CD14-positive monocyte (primary cell): ENCODE measurements around the gene ADORA2A. TPM values are rescaled to one million over a fixed set of nuclear protein-coding genes. Genes with fewer than 3 reads are reported as not detected.

ENCODE experiments used
- DNase-seq, 3 donors: peaks; one replicate each; pipeline ENCODE4 v3.0.0-alpha.2; 2011 to 2022
- H2AFZ ChIP-seq: 2 replicates; pipeline ENCODE4 v1.6.0; 2012; ENCODE audit warnings: mild to moderate bottlenecking, low read depth, low read length, inconsistent platforms; ENCODE audit not compliant: insufficient read depth, poor library complexity, severe bottlenecking
- H3K27ac ChIP-seq, 2 donors: 1 replicate in 1 of 2; 2 replicates in 1 of 2; pipeline ENCODE4 v1.5.1; 2012 to 2013; ENCODE audit warnings: low read length in 2 of 2, control low read depth in 1 of 2, inconsistent platforms in 1 of 2, low read depth in 1 of 2, mild to moderate bottlenecking in 1 of 2
- H3K27me3 ChIP-seq, 2 donors: one replicate each; pipeline versions ENCODE4 v1.6.0 to v1.6.1; 2011 to 2013; ENCODE audit warnings: low read length in 2 of 2; ENCODE audit not compliant: control insufficient read depth in 2 of 2, insufficient read depth in 2 of 2
- H3K36me3 ChIP-seq, 2 donors: replicated peaks in 1 of 2; 1 replicate in 1 of 2; 2 replicates in 1 of 2; pipeline versions ENCODE4 v1.5.1 to v1.6.1; 2012 to 2013; ENCODE audit warnings: low read length in 2 of 2, control low read depth in 1 of 2, inconsistent platforms in 1 of 2, mild to moderate bottlenecking in 1 of 2; ENCODE audit not compliant: insufficient read depth in 2 of 2, control insufficient read depth in 1 of 2
- H3K4me1 ChIP-seq, 2 donors: 1 replicate in 1 of 2; 2 replicates in 1 of 2; pipeline versions ENCODE4 v1.5.1 to v1.6.1; 2012 to 2013; ENCODE audit warnings: low read length in 2 of 2, control low read depth in 1 of 2, inconsistent platforms in 1 of 2, mild to moderate bottlenecking in 1 of 2, moderate library complexity in 1 of 2; ENCODE audit not compliant: insufficient read depth in 2 of 2, control insufficient read depth in 1 of 2
- H3K4me2 ChIP-seq: replicated peaks from 2 replicates; pipeline ENCODE3; 2012; ENCODE audit warnings: low read length, moderate library complexity, mild to moderate bottlenecking; ENCODE audit not compliant: poor library complexity, severe bottlenecking; ENCODE audit errors: extremely low read depth
- H3K4me3 ChIP-seq, 3 experiments: fragments of 200-600 bp in 1 of 3; sonication (generic) in 1 of 3; replicated peaks in 1 of 3; 1 replicate in 2 of 3; 2 replicates in 1 of 3; pipeline ENCODE4 v1.5.1; 2011 to 2013; ENCODE audit warnings: low read length in 3 of 3, mild to moderate bottlenecking in 3 of 3, control low read depth in 2 of 3, low read depth in 2 of 3, inconsistent platforms in 1 of 3, moderate library complexity in 1 of 3
- H3K79me2 ChIP-seq: 2 replicates; pipeline ENCODE4 v1.6.0; 2012; ENCODE audit warnings: mild to moderate bottlenecking, control low read depth, inconsistent platforms, low read length, moderate library complexity; ENCODE audit not compliant: insufficient read depth
- H3K9ac ChIP-seq: 2 replicates; pipeline ENCODE4 v1.6.0; 2017; ENCODE audit warnings: low read length, mild to moderate bottlenecking; ENCODE audit not compliant: insufficient read depth, poor library complexity, severe bottlenecking
- H3K9me3 ChIP-seq, 2 donors: replicated peaks in 1 of 2; 1 replicate in 1 of 2; 2 replicates in 1 of 2; pipeline versions ENCODE4 v1.5.1 to v1.6.1; 2012 to 2013; ENCODE audit warnings: low read length in 2 of 2, control low read depth in 1 of 2; ENCODE audit not compliant: control insufficient read depth in 1 of 2, insufficient read depth in 1 of 2
- H4K20me1 ChIP-seq: 2 replicates; pipeline ENCODE4 v1.6.0; 2012; ENCODE audit warnings: mild to moderate bottlenecking, low read length, control low read depth, moderate library complexity; ENCODE audit not compliant: insufficient read depth
- H3K27ac Mint-ChIP-seq, 7 donors: one replicate each; pipeline ENCODE4 v1.8.0; 2020; ENCODE audit warnings: mild to moderate bottlenecking in 7 of 7, mixed read lengths in 7 of 7, moderate library complexity in 6 of 7, inconsistent platforms in 2 of 7
- H3K27me3 Mint-ChIP-seq, 3 donors: one replicate each; pipeline ENCODE4 v1.8.0; 2021 to 2022; ENCODE audit warnings: low read depth in 3 of 3, mild to moderate bottlenecking in 3 of 3, mixed read lengths in 3 of 3, moderate library complexity in 3 of 3, inconsistent platforms in 1 of 3
- H3K36me3 Mint-ChIP-seq, 2 donors: one replicate each; pipeline ENCODE4 v1.8.0; 2020; ENCODE audit warnings: mixed read lengths in 2 of 2, inconsistent platforms in 1 of 2, mild to moderate bottlenecking in 1 of 2
- H3K4me1 Mint-ChIP-seq: one replicate; pipeline ENCODE4 v1.8.0; 2020; ENCODE audit warnings: mild to moderate bottlenecking, mixed read lengths
- H3K4me3 Mint-ChIP-seq, 2 donors: one replicate each; pipeline ENCODE4 v1.8.0; 2020; ENCODE audit warnings: mild to moderate bottlenecking in 2 of 2, mixed read lengths in 2 of 2, moderate library complexity in 1 of 2
- H3K9me3 Mint-ChIP-seq, 7 donors: one replicate each; pipeline ENCODE4 v1.8.0; 2020 to 2022; ENCODE audit warnings: mixed read lengths in 7 of 7, mild to moderate bottlenecking in 6 of 7, moderate library complexity in 6 of 7, inconsistent platforms in 2 of 7
- CTCF ChIP-seq: fragments of 200-600 bp; IDR thresholded peaks from one replicate; pipeline ENCODE4 v1.8.0; 2022; ENCODE audit warnings: antibody characterized with exemption, mild to moderate bottlenecking
- WGBS: methylation state at CpG from one replicate; pipeline ENCODE4 v1.1.5; 2013; ENCODE audit warnings: missing lambda C conversion rate; ENCODE audit not compliant: insufficient coverage; 5-methylcytosine and 5-hydroxymethylcytosine counted together
- intact Hi-C, 2 donors: fragments of 100-400 bp; cut with micrococcal nuclease; formaldehyde crosslinking; loops; one replicate each; pipeline versions ENCODE4 v1.15.0 to v1.15.1; 2023
- polyA plus RNA-seq, 3 donors: library from polyadenylated mRNA; depleted of rRNA in 1 of 3; unstranded in 2 of 3; stranded (reverse) in 1 of 3; fragments of 300-500 nt in 2 of 3; fragments of >200 nt in 1 of 3; fragmentation: Illumina TruSeq in 2 of 3; gene quantifications; 1 replicate in 2 of 3; 2 replicates in 1 of 3; pipeline ENCODE4 v1.2.3, GENCODE V29; 2012 to 2021

The ADORA2A gene
- polyA plus RNA-seq, 3 donors = 5.8 to 10.2 (median 6.5) TPM

GRCh38 chr22:24432059-24432853 is 4.9 kb downstream of the ADORA2A start:
- no peak for TF ChIP-seq CTCF
- peaks cover 2 to 5% (median 3%) of the 10 kb centered on the region in 3 donors for H3K27me3 Mint-ChIP-seq
- no peaks in the 10 kb centered on the region for H3K9me3 Mint-ChIP-seq
- Histone ChIP-seq H3K27me3 (no peaks in the 10 kb centered on the region), H3K4me3 (no peak overlapping the region), H3K9me3 (no peaks in the 10 kb centered on the region), H4K20me1 (no peaks in the 10 kb centered on the region), H3K4me2 (no peak overlapping the region), H3K36me3 (peaks cover 0 to 11% of the 10 kb centered on the region in 2 donors), H3K27ac (peak overlapping the region in 1 of 2 donors; percentile 99), H3K9ac (no peak overlapping the region), H3K4me1 (peaks cover 86 to 100% of the 10 kb centered on the region in 2 donors), H3K79me2 (peaks cover 84% of the 10 kb centered on the region), H2AFZ (no peak overlapping the region)
- no peak for DNase-seq
- H3K27ac Mint-ChIP-seq = peak overlapping the region; percentile 6 to 99 (median 82)
- 90% methylated on average over 14 of the region's 17 CpGs for whole genome bisulfite sequencing
- H3K4me3 Mint-ChIP-seq = no peak overlapping the region
- intact Hi-C loops = loop anchor here in 1 of 2 donors (5.0 kb wide), 2 partner anchors 50 to 105 kb away; no protein-coding TSS in a partner anchor
- H3K4me1 Mint-ChIP-seq = peaks cover 86% of the 10 kb centered on the region
- H3K36me3 Mint-ChIP-seq = peaks cover 32 to 40% of the 10 kb centered on the region in 2 donors

GRCh38 chr22:24433001-24433827 is 5.8 kb downstream of the ADORA2A start:
- Histone ChIP-seq H3K4me3 (peak overlapping the region in 1 of 3 experiments; percentile 0), H3K9ac (peak overlapping the region; percentile 72), H3K4me1 (peaks cover 79 to 100% of the 10 kb centered on the region in 2 donors), H3K79me2 (peaks cover 84% of the 10 kb centered on the region), H3K4me2 (no peak overlapping the region), H3K36me3 (peaks cover 0 to 17% of the 10 kb centered on the region in 2 donors), H3K27me3 (no peaks in the 10 kb centered on the region), H2AFZ (no peak overlapping the region), H4K20me1 (no peaks in the 10 kb centered on the region), H3K27ac (peak overlapping the region; percentile 98 to 99), H3K9me3 (no peaks in the 10 kb centered on the region)
- peaks cover 88% of the 10 kb centered on the region for H3K4me1 Mint-ChIP-seq
- H3K4me3 Mint-ChIP-seq = peak overlapping the region in 1 of 2 donors; percentile 60
- H3K27ac Mint-ChIP-seq = peak overlapping the region; percentile 98 to 100 (median 100)
- H3K9me3 Mint-ChIP-seq = no peaks in the 10 kb centered on the region
- peaks cover 34 to 46% of the 10 kb centered on the region in 2 donors for H3K36me3 Mint-ChIP-seq
- WGBS = 96% methylated on average over 34 of the region's 34 CpGs
- H3K27me3 Mint-ChIP-seq = peaks cover 0 to 2% (median 0%) of the 10 kb centered on the region in 3 donors
- no peak for DNase-seq
- no peak for TF ChIP-seq CTCF
- intact Hi-C loops = loop anchor here in 1 of 2 donors (5.0 kb wide), 2 partner anchors 49 to 106 kb away; no protein-coding TSS in a partner anchor
